ENCODE data around the gene MTMR10.

GRCh38 chr15:31025996-31026395 is 34.6 kb upstream of the MTMR10 start:
- no peak for TF ChIP-seq CTCF (IDR thresholded peaks at IDR 0.05; ENCODE audit: low read length)
- TF ChIP-seq EZH2 (IDR thresholded peaks at IDR 0.05; ENCODE audit: borderline replicate concordance, low read length), result no peak

Data from OCI-LY1 (cell line).